Nephron (organoid): Measurements from ENCODE around the gene PYDC1.
"Not testable (repeated sequence)": the region's sequence is repeated elsewhere in the genome, so short reads cannot be mapped to it uniquely, and the experiment has no call there.

ENCODE experiments used
- H3K27ac Mint-ChIP-seq, 3 experiments: 2 replicates each; pipeline ENCODE4 v1.8.0; 2020; ENCODE audit warnings: mixed read lengths in 3 of 3, mild to moderate bottlenecking in 2 of 3, moderate library complexity in 1 of 3
- H3K27me3 Mint-ChIP-seq: 2 replicates; pipeline ENCODE4 v1.8.0; 2021; ENCODE audit warnings: low read depth, mild to moderate bottlenecking, moderate library complexity, mixed read lengths
- H3K36me3 Mint-ChIP-seq: 2 replicates; pipeline ENCODE4 v1.8.0; 2020; ENCODE audit warnings: low read depth, mixed read lengths
- H3K4me1 Mint-ChIP-seq: 2 replicates; pipeline ENCODE4 v1.8.0; 2020; ENCODE audit warnings: mixed read lengths
- H3K4me3 Mint-ChIP-seq, 3 experiments: 2 replicates each; pipeline ENCODE4 v1.8.0; 2020; ENCODE audit warnings: mild to moderate bottlenecking in 3 of 3, mixed read lengths in 3 of 3, moderate library complexity in 2 of 3
- H3K9me3 Mint-ChIP-seq: 2 replicates; pipeline ENCODE4 v1.8.0; 2020; ENCODE audit warnings: mixed read lengths
- CTCF ChIP-seq, 3 experiments: fragments of 200-600 bp; sonication (generic); IDR thresholded peaks; one replicate each; pipeline ENCODE4 v1.5.0; 2021; ENCODE audit warnings: antibody characterized with exemption in 3 of 3; ENCODE audit not compliant: unreplicated experiment in 3 of 3

The PYDC1 gene

DNA sequence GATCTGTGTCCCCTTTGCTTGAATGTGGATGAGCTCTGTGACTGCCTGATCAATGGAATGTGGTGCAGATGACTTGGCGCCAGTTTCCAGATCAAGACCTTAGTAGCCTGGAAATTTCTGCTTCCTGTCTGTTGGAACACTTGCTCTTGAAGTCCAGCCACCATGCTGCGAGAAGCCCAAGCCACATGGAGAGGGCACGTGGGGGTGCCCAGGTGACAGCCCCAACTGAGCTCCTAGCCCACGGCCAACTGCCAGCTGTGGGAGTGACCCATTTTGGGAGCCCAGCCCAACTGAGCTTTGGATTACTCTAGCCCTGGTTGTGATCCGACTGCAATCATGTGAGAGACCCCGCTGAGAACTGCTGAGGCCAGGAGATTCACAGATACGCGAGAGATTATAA, 39.5 kb upstream of the PYDC1 start:
- H3K27ac Mint-ChIP-seq, result no peak overlapping the region
- no peaks in the 10 kb centered on the region for H3K4me1 Mint-ChIP-seq
- no peak overlapping the region for H3K4me3 Mint-ChIP-seq
- H3K9me3 Mint-ChIP-seq, result no peaks in the 10 kb centered on the region
- H3K27me3 Mint-ChIP-seq, result peaks cover 31% of the 10 kb centered on the region
- H3K36me3 Mint-ChIP-seq, result no peaks in the 10 kb centered on the region
- no peak for TF ChIP-seq CTCF (IDR thresholded peaks at IDR 0.05; ENCODE audit: unreplicated experiment in 3 of 3)

GRCh38 chr16:31253642-31254045, 36.7 kb upstream of the PYDC1 start:
- H3K4me1 Mint-ChIP-seq, result no peaks in the 10 kb centered on the region
- H3K4me3 Mint-ChIP-seq, result no peak overlapping the region
- no peak for TF ChIP-seq CTCF (IDR thresholded peaks at IDR 0.05; ENCODE audit: unreplicated experiment in 3 of 3)
- H3K27me3 Mint-ChIP-seq, result peaks cover 24% of the 10 kb centered on the region
- H3K36me3 Mint-ChIP-seq, result no peaks in the 10 kb centered on the region
- H3K27ac Mint-ChIP-seq, result no peak overlapping the region
- H3K9me3 Mint-ChIP-seq, result no peaks in the 10 kb centered on the region

DNA sequence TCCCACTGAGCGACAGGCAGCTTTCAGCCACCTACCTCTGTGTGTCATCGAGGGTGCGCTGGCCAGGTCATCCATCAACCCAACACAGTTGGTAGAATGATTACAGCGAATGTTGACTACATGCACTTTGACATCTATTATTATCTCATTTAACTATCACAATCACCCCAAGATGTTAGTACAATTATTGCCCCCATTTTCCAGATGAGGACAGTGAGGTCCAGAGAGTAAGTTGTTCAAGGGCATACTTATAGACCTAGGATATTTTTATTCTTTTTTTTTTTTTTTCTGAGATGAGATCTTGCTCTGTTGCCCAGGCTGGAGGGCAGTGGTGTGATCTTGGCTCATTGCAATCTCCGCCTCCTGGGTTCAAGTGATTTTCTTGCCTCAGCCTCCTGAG, 34.5 kb upstream of the PYDC1 start:
- Mint-ChIP-seq H3K4me3 (no peak overlapping the region), H3K27me3 (peaks cover 38% of the 10 kb centered on the region), H3K36me3 (no peaks in the 10 kb centered on the region), H3K27ac (no peak overlapping the region), H3K9me3 (no peaks in the 10 kb centered on the region), H3K4me1 (no peaks in the 10 kb centered on the region)
- no peak for TF ChIP-seq CTCF (IDR thresholded peaks at IDR 0.05; ENCODE audit: unreplicated experiment in 3 of 3)

GRCh38 chr16:31250782-31251384, 33.9 kb upstream of the PYDC1 start:
- Mint-ChIP-seq H3K27me3 (peaks cover 43% of the 10 kb centered on the region), H3K9me3 (no peaks in the 10 kb centered on the region), H3K4me1 (no peaks in the 10 kb centered on the region), H3K27ac (no peak overlapping the region), H3K4me3 (no peak overlapping the region), H3K36me3 (no peaks in the 10 kb centered on the region)
- TF ChIP-seq CTCF (IDR thresholded peaks at IDR 0.05; ENCODE audit: unreplicated experiment in 3 of 3), result no peak

- TF ChIP-seq CTCF (IDR thresholded peaks at IDR 0.05; ENCODE audit: unreplicated experiment in 3 of 3), result no peak
- Mint-ChIP-seq H3K4me1 (no peaks in the 10 kb centered on the region), H3K4me3 (no peak overlapping the region), H3K27me3 (peaks cover 45% of the 10 kb centered on the region), H3K36me3 (no peaks in the 10 kb centered on the region), H3K9me3 (no peaks in the 10 kb centered on the region), H3K27ac (no peak overlapping the region)
These were observed 31.4 kb upstream of the PYDC1 start for GRCh38 chr16:31248344-31248743.

- Mint-ChIP-seq H3K27me3 (peaks cover 38% of the 10 kb centered on the region), H3K4me1 (no peaks in the 10 kb centered on the region), H3K4me3 (no peak overlapping the region), H3K9me3 (no peaks in the 10 kb centered on the region), H3K36me3 (no peaks in the 10 kb centered on the region), H3K27ac (no peak overlapping the region)
- no peak for TF ChIP-seq CTCF (IDR thresholded peaks at IDR 0.05; ENCODE audit: unreplicated experiment in 3 of 3)
These were observed 29.4 kb upstream of the PYDC1 start for GRCh38 chr16:31246296-31246695.

- not testable (repeated sequence) for H3K36me3 Mint-ChIP-seq, H3K4me3 Mint-ChIP-seq
These were observed 28.7 kb upstream of the PYDC1 start for GRCh38 chr16:31245598-31245997.

More at GRCh38 chr16:31245598-31245997, 28.7 kb upstream of the PYDC1 start:
- H3K27me3 Mint-ChIP-seq, result peaks cover 38% of the 10 kb centered on the region
- not testable (repeated sequence) for H3K9me3 Mint-ChIP-seq, H3K4me1 Mint-ChIP-seq, H3K27ac Mint-ChIP-seq
